ENCODE data around the gene LRR1. TPM values are rescaled to one million over a fixed set of nuclear protein-coding genes. Genes with fewer than 3 reads are reported as not detected.

The LRR1 gene
- polyA plus RNA-seq, 2 of the 4 experiments (the other 2 are of a cell fraction) = 50.7 to 52.8 TPM

GRCh38 chr14:49621114-49621881, 22.6 kb downstream of the LRR1 start:
- peak in 1 of 2 experiments; percentile 80 for DNase-seq (ENCODE audit: low read depth in 1 of 2, low spot score in 1 of 2)
- ATAC-seq = peak; percentile 64 to 71
- H3K4me1 ChIP-seq = peaks cover 55% of the 10 kb centered on the region
- H3K4me3 ChIP-seq = peak overlapping the region; percentile 78
- ChIA-PET CTCF (interaction anchor here (1.1 to 5.2 kb wide), 5 partner anchors 9 to 231 kb away, joined by 4 to 55 read pairs (median 7); partner anchors contain the start of genes DNAAF2, LRR1 and NEMF), POLR2A (interaction anchor here (0.6 to 3.3 kb wide), 13 partner anchors 9 to 241 kb away, joined by 3 to 50 read pairs (median 8); partner anchors contain the start of genes DNAAF2, KLHDC2, LRR1 and NEMF)
- peak overlapping the region; percentile 94 for H3K4me2 ChIP-seq
- H3K9me3 ChIP-seq = no peaks in the 10 kb centered on the region
- 16% methylated on average over 12 of the region's 65 CpGs for WGBS (ENCODE audit: missing lambda C conversion rate)
- TF ChIP-seq PBX3 (IDR thresholded peaks at IDR 0.05) (0 out of 2 replicates have a peak, but pooled peaks have one; percentile 11), HOXB13 (CRISPR knock-in tag; IDR thresholded peaks at IDR 0.05; ENCODE audit: low read depth) (no peak), RARB (CRISPR knock-in tag; IDR thresholded peaks at IDR 0.05) (no peak), USF2 (IDR thresholded peaks at IDR 0.05) (no peak), MAX (IDR thresholded peaks at IDR 0.05) (peak; percentile 52; the same call in 1 of the 2 replicates)
- peak overlapping the region; percentile 95 to 96 for H3K27ac ChIP-seq
- no peak for FAIRE-seq

- FAIRE-seq = no peak
- Histone ChIP-seq H3K27ac (peak overlapping the region; percentile 95 to 96; a peak in 5 of 6 replicates), H3K9me3 (no peaks in the 10 kb centered on the region), H3K4me3 (peak overlapping the region; percentile 78), H3K4me1 (peaks cover 53% of the 10 kb centered on the region), H3K4me2 (peak overlapping the region; percentile 94)
- no peak for DNase-seq (ENCODE audit: low read depth in 1 of 2, low spot score in 1 of 2)
- 19% methylated on average over 3 of the region's 3 CpGs for WGBS (ENCODE audit: missing lambda C conversion rate)
- ChIA-PET POLR2A (interaction anchor here (0.6 to 3.3 kb wide), 4 partner anchors 10 to 180 kb away, joined by 3 to 46 read pairs (median 14); partner anchors contain the start of genes DNAAF2 and KLHDC2), CTCF (interaction anchor here (1.5 to 5.2 kb wide), 4 partner anchors 10 to 146 kb away, joined by 4 to 55 read pairs (median 6); partner anchors contain the start of genes DNAAF2, KLHDC2 and LRR1)
- ATAC-seq = no peak
- TF ChIP-seq ATOH8 (CRISPR knock-in tag; IDR thresholded peaks at IDR 0.05; ENCODE audit: low read depth) = no peak
- no peak for TF ChIP-seq FOSB (CRISPR knock-in tag; IDR thresholded peaks at IDR 0.05)
- no peak for TF ChIP-seq MYC (IDR thresholded peaks at IDR 0.05; ENCODE audit: borderline replicate concordance, low read length)
- TF ChIP-seq NPAS2 (CRISPR knock-in tag; IDR thresholded peaks at IDR 0.05; ENCODE audit: borderline replicate concordance) = no peak
- TF ChIP-seq CHD2 (IDR thresholded peaks at IDR 0.05; ENCODE audit: low read length, partially characterized antibody) = no peak
Observed at GRCh38 chr14:49622022-49622607, 23.4 kb downstream of the LRR1 start.

GRCh38 chr14:49623387-49623786, 24.6 kb downstream of the LRR1 start:
- no peak for FAIRE-seq

More at GRCh38 chr14:49623387-49623786, 24.6 kb downstream of the LRR1 start:
- ChIA-PET POLR2A (no interaction called here), CTCF (interaction anchor here (1.2 to 5.2 kb wide), 4 partner anchors 10 to 144 kb away, joined by 3 to 55 read pairs (median 5); partner anchors contain the start of genes DNAAF2, KLHDC2, LRR1 and RPS29)
- ATAC-seq = no peak
- no peaks in the 10 kb centered on the region for H3K9me3 ChIP-seq
- WGBS (ENCODE audit: missing lambda C conversion rate) = 51% methylated on average over 3 of the region's 3 CpGs
- peak; percentile 77 for TF ChIP-seq MAFK (IDR thresholded peaks at IDR 0.05; ENCODE audit: partially characterized antibody)
- TF ChIP-seq KDM5A (IDR thresholded peaks at IDR 0.05) = no peak
- no peak overlapping the region for H3K4me3 ChIP-seq
- H3K4me1 ChIP-seq = peaks cover 41% of the 10 kb centered on the region
- no peak overlapping the region for H3K27ac ChIP-seq
- DNase-seq (ENCODE audit: low read depth in 1 of 2, low spot score in 1 of 2) = no peak
- peak overlapping the region; percentile 94 for H3K4me2 ChIP-seq
